ENCODE results near the gene FAM98C.

Gene FAM98C

DNA sequence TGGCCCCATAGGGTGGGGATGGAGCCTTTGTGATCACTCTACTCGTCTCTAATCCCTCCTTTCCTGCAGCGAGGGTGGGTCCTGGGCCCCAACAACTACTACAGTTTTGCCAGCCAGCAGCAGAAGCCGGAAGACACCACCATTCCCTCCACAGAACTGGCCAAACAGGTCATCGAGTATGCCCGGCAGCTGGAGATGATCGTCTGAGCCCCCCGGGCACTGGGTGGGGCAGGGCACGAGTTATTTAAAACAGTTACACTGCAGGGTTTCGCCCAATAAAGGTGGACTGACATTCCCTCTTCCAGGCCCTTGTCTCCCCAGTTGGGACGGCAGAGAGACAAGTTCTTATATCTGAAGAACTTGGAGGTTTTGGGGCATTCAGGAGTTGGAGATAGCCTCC, 19.7 kb upstream of the FAM98C start:
- Histone ChIP-seq H3K36me3 (ENCODE audit: insufficient read depth, low read length) (peaks cover 66% of the 10 kb centered on the region), H3K9me3 (ENCODE audit: low read length) (no peaks in the 10 kb centered on the region), H3K4me3 (ENCODE audit: low read depth in 1 of 2, low read length in 2 of 2) (no peak overlapping the region), H3K27ac (ENCODE audit: low read depth, low read length) (no peak overlapping the region), H3K27me3 (ENCODE audit: control insufficient read depth in 1 of 2, insufficient read depth in 2 of 2, low read length in 2 of 2) (peaks cover 15 to 54% of the 10 kb centered on the region in 2 donors), H3K4me1 (ENCODE audit: insufficient read depth, low read length) (peaks cover 9% of the 10 kb centered on the region), H3K9ac (ENCODE audit: low read length) (no peak overlapping the region)

DNA sequence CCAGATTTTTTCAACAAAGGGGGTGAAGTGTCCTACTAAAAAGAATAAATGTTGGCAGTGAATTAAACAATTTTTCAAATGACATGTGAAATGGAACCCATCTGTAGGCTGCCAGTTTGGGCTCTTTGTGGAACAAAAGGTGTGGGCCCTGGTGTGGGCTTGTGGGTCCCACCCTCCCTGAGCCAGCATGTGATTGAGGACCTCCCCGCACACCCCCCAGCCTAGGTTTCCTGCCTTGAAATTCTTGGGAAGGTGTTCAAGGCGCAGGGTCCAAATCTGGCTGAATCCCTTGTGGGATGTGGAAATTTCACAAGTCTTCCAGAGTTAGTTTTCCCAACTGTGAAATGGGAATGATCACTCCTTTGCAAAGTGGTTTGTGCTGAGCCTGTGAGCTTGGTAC, 19.1 kb upstream of the FAM98C start:
- H3K36me3 ChIP-seq (ENCODE audit: insufficient read depth, low read length), result peaks cover 63% of the 10 kb centered on the region
- peaks cover 12% of the 10 kb centered on the region for H3K4me1 ChIP-seq (ENCODE audit: insufficient read depth, low read length)
- no peak overlapping the region for H3K9ac ChIP-seq (ENCODE audit: low read length)
- no peak overlapping the region for H3K4me3 ChIP-seq (ENCODE audit: low read depth in 1 of 2, low read length in 2 of 2)
- no peaks in the 10 kb centered on the region for H3K9me3 ChIP-seq (ENCODE audit: low read length)
- H3K27me3 ChIP-seq (ENCODE audit: control insufficient read depth in 1 of 2, insufficient read depth in 2 of 2, low read length in 2 of 2), result peaks cover 16 to 58% of the 10 kb centered on the region in 2 donors
- no peak overlapping the region for H3K27ac ChIP-seq (ENCODE audit: low read depth, low read length)

DNA sequence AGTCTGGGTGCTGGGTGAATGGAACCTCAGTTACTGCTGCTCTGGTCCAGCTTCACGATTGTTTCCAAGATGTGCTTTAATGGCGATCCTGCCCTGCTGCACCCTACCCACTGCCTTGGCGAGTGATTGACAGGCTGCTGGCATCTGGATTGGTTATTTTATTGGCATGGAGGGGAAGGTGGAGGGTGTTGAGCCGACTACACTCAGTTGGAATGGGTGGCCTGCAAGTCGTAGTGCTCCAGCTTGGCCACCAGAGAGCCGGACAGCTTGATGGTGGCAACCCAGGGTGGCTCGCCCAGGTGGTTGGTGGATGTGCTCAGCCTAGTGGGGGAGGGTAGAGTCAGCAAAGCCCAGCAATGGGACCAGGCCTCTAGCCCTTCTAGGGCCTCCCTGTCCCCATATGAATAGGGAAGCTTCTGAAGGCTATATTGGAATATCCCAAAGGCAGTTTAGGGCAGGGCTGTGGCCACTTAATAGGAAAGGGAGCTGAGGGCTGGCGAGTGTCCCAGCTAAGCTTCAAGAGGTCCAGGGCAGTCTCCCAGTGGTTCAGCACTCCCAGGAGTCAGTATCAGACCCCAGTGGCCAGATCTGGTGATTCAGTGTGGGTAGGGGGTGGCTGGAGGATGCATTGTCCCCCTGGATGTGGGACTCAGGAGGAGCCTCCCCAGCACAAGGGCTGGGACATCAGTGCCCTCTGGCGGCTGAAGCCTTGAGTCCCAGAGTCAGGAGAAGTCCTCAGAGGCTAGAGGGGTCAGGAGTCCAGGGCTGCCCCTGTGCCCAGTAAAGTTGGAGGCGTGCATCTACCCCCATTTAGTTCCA, 18.5 kb upstream of the FAM98C start:
- peaks cover 56% of the 10 kb centered on the region for H3K36me3 ChIP-seq (ENCODE audit: insufficient read depth, low read length)
- no peak overlapping the region for H3K9ac ChIP-seq (ENCODE audit: low read length)
- peaks cover 21 to 64% of the 10 kb centered on the region in 2 donors for H3K27me3 ChIP-seq (ENCODE audit: control insufficient read depth in 1 of 2, insufficient read depth in 2 of 2, low read length in 2 of 2)
- H3K27ac ChIP-seq (ENCODE audit: low read depth, low read length), result no peak overlapping the region
- H3K9me3 ChIP-seq (ENCODE audit: low read length), result no peaks in the 10 kb centered on the region
- peaks cover 15% of the 10 kb centered on the region for H3K4me1 ChIP-seq (ENCODE audit: insufficient read depth, low read length)
- H3K4me3 ChIP-seq (ENCODE audit: low read depth in 1 of 2, low read length in 2 of 2), result no peak overlapping the region

DNA sequence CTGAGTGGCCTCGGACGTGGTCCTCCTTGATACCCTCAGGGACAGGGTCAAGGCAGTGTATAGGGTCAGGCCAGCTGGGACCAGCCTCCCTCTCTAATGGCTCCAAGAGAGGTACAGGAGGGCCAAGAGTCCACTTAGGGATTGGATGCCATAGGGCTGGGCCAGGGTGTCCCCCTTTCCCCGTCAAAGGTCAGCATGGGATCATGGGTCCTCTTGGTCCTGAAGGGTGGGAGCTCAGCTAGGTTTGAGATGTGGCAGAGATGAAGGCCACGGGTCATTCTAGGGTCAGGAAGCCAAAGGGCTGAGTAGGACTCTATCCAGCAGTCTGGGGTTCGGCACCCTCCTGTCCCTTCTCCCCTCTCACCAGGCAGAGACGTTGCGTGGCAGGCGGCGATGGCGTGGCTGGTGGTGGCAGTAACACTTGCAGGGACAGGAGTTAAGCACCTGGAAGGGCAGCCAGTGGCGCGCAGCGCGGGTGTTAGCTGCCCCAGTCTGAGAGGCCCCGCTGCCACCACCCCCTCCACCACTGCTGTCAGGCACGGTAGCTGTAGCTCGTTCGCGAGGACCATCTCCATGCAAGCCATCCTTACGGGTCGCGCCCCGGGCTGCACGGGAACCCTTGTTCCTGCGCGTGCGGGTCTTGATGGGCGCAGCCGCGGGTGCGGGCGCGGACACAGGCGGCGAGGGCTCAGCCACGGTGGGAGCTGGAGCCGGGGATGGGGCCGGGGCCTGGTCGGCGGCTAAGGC, 17.7 kb upstream of the FAM98C start:
- Histone ChIP-seq H3K4me1 (ENCODE audit: insufficient read depth, low read length) (peaks cover 15% of the 10 kb centered on the region), H3K9ac (ENCODE audit: low read length) (no peak overlapping the region), H3K4me3 (ENCODE audit: low read depth in 1 of 2, low read length in 2 of 2) (no peak overlapping the region), H3K9me3 (ENCODE audit: low read length) (no peaks in the 10 kb centered on the region), H3K27ac (ENCODE audit: low read depth, low read length) (no peak overlapping the region), H3K27me3 (ENCODE audit: control insufficient read depth in 1 of 2, insufficient read depth in 2 of 2, low read length in 2 of 2) (peaks cover 21 to 64% of the 10 kb centered on the region in 2 donors), H3K36me3 (ENCODE audit: insufficient read depth, low read length) (peaks cover 51% of the 10 kb centered on the region)

DNA sequence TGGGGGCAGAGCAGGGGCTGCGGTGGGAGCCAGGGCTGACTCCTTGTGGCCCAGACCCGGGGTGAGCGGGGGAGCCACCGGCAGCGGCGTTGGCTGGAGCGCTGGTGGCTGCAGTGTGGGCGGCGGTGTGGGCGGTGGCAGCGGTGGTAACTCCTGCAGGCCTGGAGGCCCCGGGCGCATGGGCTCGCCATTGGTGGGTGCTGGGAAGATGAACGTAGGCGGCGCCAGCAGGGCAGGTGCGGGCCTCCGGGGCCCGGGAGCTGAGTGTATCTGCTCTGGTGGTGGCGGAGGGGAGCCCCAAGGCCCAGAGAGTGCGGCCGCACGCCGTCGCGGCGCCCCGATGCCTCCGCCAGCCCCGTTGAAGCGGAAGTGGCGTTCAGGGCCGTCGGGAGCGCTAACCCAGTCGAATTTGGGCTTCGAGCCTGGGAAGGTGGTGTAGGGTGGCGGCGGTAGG, 17.1 kb upstream of the FAM98C start:
- no peaks in the 10 kb centered on the region for H3K9me3 ChIP-seq (ENCODE audit: low read length)

DNA sequence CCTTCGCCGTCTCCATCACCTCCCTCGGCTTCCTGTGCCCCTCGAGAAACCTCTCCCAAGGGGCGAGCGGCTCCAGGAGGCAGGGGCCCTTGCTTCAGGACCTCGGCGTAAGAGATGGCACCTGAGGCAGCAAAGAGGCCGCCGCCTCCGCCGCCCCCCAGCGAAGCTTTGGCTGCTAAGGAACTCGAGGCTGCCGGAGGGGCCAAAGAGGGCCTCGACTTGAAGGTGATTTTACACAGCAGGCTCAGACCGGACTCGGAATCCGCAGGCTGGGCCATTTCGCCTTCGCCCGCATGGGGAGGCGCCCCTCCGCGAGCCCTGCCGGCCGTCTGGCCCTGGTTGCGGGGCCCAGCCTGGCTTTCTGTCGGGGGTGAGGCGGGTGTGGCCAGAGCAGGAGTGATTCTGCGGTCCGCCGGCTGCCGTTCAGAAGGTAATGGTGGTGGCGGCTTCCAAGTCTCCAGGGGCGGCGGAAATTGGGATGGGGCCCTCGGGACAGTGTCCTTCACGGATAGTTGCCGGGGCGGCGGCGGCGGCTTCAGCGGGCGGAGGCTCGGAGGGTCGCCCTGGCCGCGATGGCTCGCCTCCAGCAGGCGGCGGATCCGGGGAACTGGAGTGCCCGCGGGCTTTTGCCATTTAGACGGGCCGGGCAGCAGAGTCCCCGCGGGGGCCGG, 16.5 kb upstream of the FAM98C start:
- Histone ChIP-seq H3K9me3 (ENCODE audit: low read length) (no peaks in the 10 kb centered on the region), H3K36me3 (ENCODE audit: insufficient read depth, low read length) (peaks cover 39% of the 10 kb centered on the region), H3K4me3 (ENCODE audit: low read depth in 1 of 2, low read length in 2 of 2) (no peak overlapping the region), H3K9ac (ENCODE audit: low read length) (no peak overlapping the region), H3K27me3 (ENCODE audit: control insufficient read depth in 1 of 2, insufficient read depth in 2 of 2, low read length in 2 of 2) (peaks cover 21 to 64% of the 10 kb centered on the region in 2 donors), H3K4me1 (ENCODE audit: insufficient read depth, low read length) (peaks cover 15% of the 10 kb centered on the region), H3K27ac (ENCODE audit: low read depth, low read length) (no peak overlapping the region)

More for the DNA sequence above, 17.1 kb upstream of the FAM98C start:
- no peak overlapping the region for H3K4me3 ChIP-seq (ENCODE audit: low read depth in 1 of 2, low read length in 2 of 2)
- peaks cover 15% of the 10 kb centered on the region for H3K4me1 ChIP-seq (ENCODE audit: insufficient read depth, low read length)
- H3K9ac ChIP-seq (ENCODE audit: low read length), result no peak overlapping the region
- peaks cover 21 to 64% of the 10 kb centered on the region in 2 donors for H3K27me3 ChIP-seq (ENCODE audit: control insufficient read depth in 1 of 2, insufficient read depth in 2 of 2, low read length in 2 of 2)
- peaks cover 45% of the 10 kb centered on the region for H3K36me3 ChIP-seq (ENCODE audit: insufficient read depth, low read length)
- no peak overlapping the region for H3K27ac ChIP-seq (ENCODE audit: low read depth, low read length)

DNA sequence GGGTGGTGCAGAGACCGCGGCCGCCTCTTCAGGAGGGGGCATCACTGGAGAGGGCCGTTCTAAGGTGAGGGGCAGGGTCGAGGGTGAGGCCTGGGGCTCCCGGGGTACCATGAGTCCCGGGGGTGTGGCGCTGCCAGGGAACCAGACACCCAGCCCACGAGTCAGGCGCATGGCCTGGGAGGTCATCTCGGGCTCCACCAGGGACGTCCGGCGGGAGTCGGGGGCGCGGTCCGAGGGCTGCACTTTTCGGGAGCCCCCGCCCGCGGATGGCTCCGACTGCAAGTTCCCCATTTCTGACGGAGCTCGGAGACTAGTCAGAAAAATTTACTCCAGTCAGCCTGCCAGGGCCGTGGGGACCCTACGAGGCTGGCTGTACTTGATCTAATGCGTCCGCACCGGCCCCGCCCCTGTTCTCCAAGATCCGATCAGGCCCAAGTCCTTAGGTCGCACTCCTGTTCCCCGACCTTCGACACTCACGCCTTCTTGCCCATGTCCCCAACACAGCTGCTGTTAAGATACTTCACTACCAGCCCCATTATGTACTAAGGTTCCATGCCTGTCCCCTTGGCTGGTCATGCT, 15.8 kb upstream of the FAM98C start:
- Histone ChIP-seq H3K36me3 (ENCODE audit: insufficient read depth, low read length) (peaks cover 33% of the 10 kb centered on the region), H3K9ac (ENCODE audit: low read length) (no peak overlapping the region), H3K27me3 (ENCODE audit: control insufficient read depth in 1 of 2, insufficient read depth in 2 of 2, low read length in 2 of 2) (peaks cover 21 to 59% of the 10 kb centered on the region in 2 donors), H3K9me3 (ENCODE audit: low read length) (no peaks in the 10 kb centered on the region), H3K27ac (ENCODE audit: low read depth, low read length) (no peak overlapping the region), H3K4me1 (ENCODE audit: insufficient read depth, low read length) (peaks cover 15% of the 10 kb centered on the region), H3K4me3 (ENCODE audit: low read depth in 1 of 2, low read length in 2 of 2) (peak overlapping the region; percentile 6 to 66)

DNA sequence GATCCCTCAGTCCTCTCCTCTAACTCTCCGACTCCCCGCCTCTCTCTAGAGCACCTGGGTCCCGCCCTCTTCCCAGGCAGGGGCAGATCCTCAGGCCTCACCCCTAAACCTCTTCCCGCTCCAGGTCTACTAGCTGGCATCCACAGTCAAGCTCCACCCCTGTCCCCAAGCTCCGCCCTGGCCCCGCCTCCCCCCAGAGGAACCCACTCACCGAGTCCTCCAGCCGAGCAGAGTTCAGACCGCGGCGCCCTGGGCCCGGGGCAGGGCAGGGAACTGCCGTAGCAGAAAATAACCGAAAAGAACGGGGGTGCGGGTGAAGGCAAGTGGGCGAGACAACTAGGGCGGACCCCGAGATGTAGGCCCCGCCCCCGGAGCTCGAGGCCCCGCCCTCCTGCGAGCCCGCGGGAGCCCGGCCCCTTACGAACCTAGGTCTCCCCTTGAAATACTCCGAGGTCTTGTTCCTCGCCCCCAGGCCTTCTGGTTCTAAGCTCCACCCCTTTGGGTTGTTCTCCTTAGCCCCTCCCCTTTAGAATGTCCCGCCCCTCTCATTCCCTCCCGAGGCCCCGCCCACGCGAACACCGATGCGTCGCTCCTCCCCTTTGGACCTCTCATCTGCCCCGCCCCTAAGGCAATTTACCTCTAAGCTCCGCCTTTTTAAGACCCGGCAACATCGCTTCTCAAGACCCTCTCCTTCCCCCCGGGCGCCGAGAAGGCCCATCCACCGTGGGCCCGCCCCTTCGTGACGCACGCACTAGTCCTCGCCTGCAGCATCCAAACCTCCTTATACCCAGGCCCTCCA, 15.1 kb upstream of the FAM98C start, which contains the start of gene GGN:
Gene GGN (minus strand): TSS at position 485 of the 799 bp plus-strand sequence. CDS start 773 bp downstream, outside the sequence.
- Histone ChIP-seq H3K36me3 (ENCODE audit: insufficient read depth, low read length) (peaks cover 26% of the 10 kb centered on the region), H3K9me3 (ENCODE audit: low read length) (no peaks in the 10 kb centered on the region), H3K4me1 (ENCODE audit: insufficient read depth, low read length) (peaks cover 15% of the 10 kb centered on the region), H3K9ac (ENCODE audit: low read length) (no peak within 1 kb of the TSS), H3K27me3 (ENCODE audit: control insufficient read depth in 1 of 2, insufficient read depth in 2 of 2, low read length in 2 of 2) (peaks cover 21 to 53% of the 10 kb centered on the region in 2 donors), H3K27ac (ENCODE audit: low read depth, low read length) (no peak within 1 kb of the TSS), H3K4me3 (ENCODE audit: low read depth in 1 of 2, low read length in 2 of 2) (peak within 1 kb of the TSS; percentile 6 to 66)

DNA sequence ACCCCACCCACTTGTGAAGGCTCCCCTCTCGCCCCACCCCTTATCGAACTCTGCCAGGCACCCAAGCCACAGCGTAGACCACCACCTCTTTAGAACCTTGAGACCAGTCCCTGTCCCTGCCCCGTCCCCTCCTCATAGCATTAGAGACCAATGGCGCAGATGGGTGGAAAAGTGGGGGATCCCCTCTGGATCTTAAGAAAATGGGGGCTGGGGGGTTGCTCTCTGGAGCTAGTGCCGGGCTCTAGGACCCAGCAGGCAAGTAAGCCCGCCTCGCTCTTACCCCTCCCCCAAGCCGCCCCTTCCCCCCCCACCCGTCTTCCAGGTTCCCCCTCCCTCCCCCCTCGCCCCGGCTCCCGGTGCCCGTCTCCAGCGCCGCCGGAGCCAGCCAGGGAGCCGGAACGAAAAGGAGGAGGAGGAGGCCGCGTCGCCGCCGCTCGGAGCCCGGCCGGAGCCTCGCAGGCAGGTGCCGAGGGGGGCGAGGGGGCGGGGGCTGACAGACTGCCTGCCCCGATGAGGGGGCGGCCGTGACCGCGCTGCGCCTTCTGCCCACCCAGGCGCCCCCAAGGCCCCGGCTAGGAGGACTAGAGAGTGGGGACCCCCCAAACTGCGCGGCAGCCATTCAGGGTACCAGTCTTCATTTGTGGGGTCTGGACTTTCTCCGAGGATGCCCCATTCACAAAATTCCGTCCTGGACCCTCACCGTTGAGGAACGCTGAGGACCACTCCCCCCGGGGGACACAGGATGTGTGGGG, 14.4 kb upstream of the FAM98C start, which contains the start of gene SPRED3:
Gene SPRED3 (plus strand): TSS at position 349 of the 752 bp plus-strand sequence. CDS start 1,606 bp downstream, outside the sequence.
- H3K36me3 ChIP-seq (ENCODE audit: insufficient read depth, low read length), result peaks cover 18% of the 10 kb centered on the region
- H3K4me3 ChIP-seq (ENCODE audit: low read depth in 1 of 2, low read length in 2 of 2), result peak within 1 kb of the TSS; percentile 6 to 66
- peaks cover 22 to 53% of the 10 kb centered on the region in 2 donors for H3K27me3 ChIP-seq (ENCODE audit: control insufficient read depth in 1 of 2, insufficient read depth in 2 of 2, low read length in 2 of 2)
- H3K9me3 ChIP-seq (ENCODE audit: low read length), result no peaks in the 10 kb centered on the region
- H3K4me1 ChIP-seq (ENCODE audit: insufficient read depth, low read length), result peaks cover 15% of the 10 kb centered on the region
- H3K27ac ChIP-seq (ENCODE audit: low read depth, low read length), result no peak within 1 kb of the TSS
- no peak within 1 kb of the TSS for H3K9ac ChIP-seq (ENCODE audit: low read length)

Measured in muscle layer of colon (tissue), 2 donors.